ENCODE data around the gene NRL.
"Not testable (repeated sequence)": the region's sequence is repeated elsewhere in the genome, so short reads cannot be mapped to it uniquely, and the experiment has no call there.

DNA sequence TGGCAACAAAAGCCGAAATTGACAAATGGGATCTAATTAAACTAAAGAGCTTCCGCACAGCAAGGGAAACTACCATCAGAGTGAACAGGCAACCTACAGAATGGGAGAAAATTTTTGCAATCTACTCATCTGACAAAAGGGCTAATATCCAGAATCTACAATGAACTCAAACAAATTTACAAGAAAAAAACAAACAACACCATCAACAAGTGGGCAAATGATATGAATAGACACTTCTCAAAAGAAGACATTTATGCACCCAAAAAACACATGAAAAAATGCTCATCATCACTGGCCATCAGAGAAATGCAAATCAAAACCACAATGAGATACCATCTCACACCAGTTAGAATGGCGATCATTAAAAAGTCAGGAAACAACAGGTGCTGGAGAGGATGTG lies 85.1 kb downstream of the NRL start:
- TF ChIP-seq, protein P1, sequence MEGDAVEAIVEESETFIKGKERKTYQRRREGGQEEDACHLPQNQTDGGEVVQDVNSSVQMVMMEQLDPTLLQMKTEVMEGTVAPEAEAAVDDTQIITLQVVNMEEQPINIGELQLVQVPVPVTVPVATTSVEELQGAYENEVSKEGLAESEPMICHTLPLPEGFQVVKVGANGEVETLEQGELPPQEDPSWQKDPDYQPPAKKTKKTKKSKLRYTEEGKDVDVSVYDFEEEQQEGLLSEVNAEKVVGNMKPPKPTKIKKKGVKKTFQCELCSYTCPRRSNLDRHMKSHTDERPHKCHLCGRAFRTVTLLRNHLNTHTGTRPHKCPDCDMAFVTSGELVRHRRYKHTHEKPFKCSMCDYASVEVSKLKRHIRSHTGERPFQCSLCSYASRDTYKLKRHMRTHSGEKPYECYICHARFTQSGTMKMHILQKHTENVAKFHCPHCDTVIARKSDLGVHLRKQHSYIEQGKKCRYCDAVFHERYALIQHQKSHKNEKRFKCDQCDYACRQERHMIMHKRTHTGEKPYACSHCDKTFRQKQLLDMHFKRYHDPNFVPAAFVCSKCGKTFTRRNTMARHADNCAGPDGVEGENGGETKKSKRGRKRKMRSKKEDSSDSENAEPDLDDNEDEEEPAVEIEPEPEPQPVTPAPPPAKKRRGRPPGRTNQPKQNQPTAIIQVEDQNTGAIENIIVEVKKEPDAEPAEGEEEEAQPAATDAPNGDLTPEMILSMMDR (IDR thresholded peaks at IDR 0.05): not testable (repeated sequence)
- TF ChIP-seq PREB (CRISPR knock-in tag; IDR thresholded peaks at IDR 0.05; ENCODE audit: borderline replicate concordance): not testable (repeated sequence)
